NK-92 (cell line): ENCODE results near the gene CS.
"Not testable (repeated sequence)": the region's sequence is repeated elsewhere in the genome, so short reads cannot be mapped to it uniquely, and the experiment has no call there.

Source experiments
- DNase-seq: peaks from one replicate; lab custom pipeline; 2025; ENCODE audit not compliant: unreplicated experiment; lab: John Stamatoyannopoulos, UW

CS gene

GRCh38 chr12:56321027-56321426 lies 20.9 kb upstream of the CS start:
- no peak for DNase-seq

GRCh38 chr12:56317675-56318074 lies 17.5 kb upstream of the CS start:
- no peak for DNase-seq

GRCh38 chr12:56315622-56316473 lies 15.7 kb upstream of the CS start, which contains the start of gene CNPY2:
Gene CNPY2, minus strand, starts transcription at chr12:56315988. Its CDS starts 771 bp downstream, at chr12:56315217.
- peak; percentile 69 for DNase-seq

GRCh38 chr12:56315249-56315621 lies 15.1 kb upstream of the CS start:
- DNase-seq: no peak

- DNase-seq: no peak
Observed at GRCh38 chr12:56311003-56311402, 10.9 kb upstream of the CS start.

GRCh38 chr12:56308714-56309113 lies 8.6 kb upstream of the CS start:
- DNase-seq: no peak

- DNase-seq: no peak
Observed at GRCh38 chr12:56307221-56307965, 7.3 kb upstream of the CS start.

- DNase-seq: no peak
Observed at GRCh38 chr12:56304872-56305590, 4.9 kb upstream of the CS start.

- no peak for DNase-seq
Observed at GRCh38 chr12:56304276-56304675, 4.1 kb upstream of the CS start.

GRCh38 chr12:56300644-56301464 lies 724 bp upstream of the CS start:
- no peak for DNase-seq

- no peak for DNase-seq
Observed at GRCh38 chr12:56299308-56299852, 750 bp downstream of the CS start.

GRCh38 chr12:56298828-56299227 lies 1.3 kb downstream of the CS start:
- DNase-seq: no peak

- no peak for DNase-seq
Observed at GRCh38 chr12:56297400-56297799, 2.7 kb downstream of the CS start.

GRCh38 chr12:56296295-56296694 lies 3.8 kb downstream of the CS start:
- DNase-seq: no peak

- no peak for DNase-seq
Observed at GRCh38 chr12:56293795-56294194, 6.3 kb downstream of the CS start.

GRCh38 chr12:56288705-56289387 lies 11.3 kb downstream of the CS start:
- DNase-seq: no peak

- DNase-seq: no peak
Observed at GRCh38 chr12:56286044-56286830, 13.9 kb downstream of the CS start.

GRCh38 chr12:56284263-56284662 lies 15.9 kb downstream of the CS start:
- not testable (repeated sequence) for DNase-seq

- no peak for DNase-seq
Observed at GRCh38 chr12:56282579-56282978, 17.6 kb downstream of the CS start.
